Hepatocyte (in vitro differentiated cells): ENCODE results near the gene ARHGAP9.

Experiments
- CTCF ChIP-seq: fragments of 200-600 bp; sonication (generic); IDR thresholded peaks from 2 replicates; pipeline ENCODE4 v1.5.1; 2016; ENCODE audit warnings: antibody characterized with exemption, mild to moderate bottlenecking; ENCODE audit not compliant: poor library complexity
- EZH2 ChIP-seq: fragments of 200-600 bp; sonication (generic); IDR thresholded peaks from 2 replicates; pipeline ENCODE4 v1.6.1; 2016; ENCODE audit warnings: antibody characterized with exemption, mild to moderate bottlenecking, borderline replicate concordance

DNA sequence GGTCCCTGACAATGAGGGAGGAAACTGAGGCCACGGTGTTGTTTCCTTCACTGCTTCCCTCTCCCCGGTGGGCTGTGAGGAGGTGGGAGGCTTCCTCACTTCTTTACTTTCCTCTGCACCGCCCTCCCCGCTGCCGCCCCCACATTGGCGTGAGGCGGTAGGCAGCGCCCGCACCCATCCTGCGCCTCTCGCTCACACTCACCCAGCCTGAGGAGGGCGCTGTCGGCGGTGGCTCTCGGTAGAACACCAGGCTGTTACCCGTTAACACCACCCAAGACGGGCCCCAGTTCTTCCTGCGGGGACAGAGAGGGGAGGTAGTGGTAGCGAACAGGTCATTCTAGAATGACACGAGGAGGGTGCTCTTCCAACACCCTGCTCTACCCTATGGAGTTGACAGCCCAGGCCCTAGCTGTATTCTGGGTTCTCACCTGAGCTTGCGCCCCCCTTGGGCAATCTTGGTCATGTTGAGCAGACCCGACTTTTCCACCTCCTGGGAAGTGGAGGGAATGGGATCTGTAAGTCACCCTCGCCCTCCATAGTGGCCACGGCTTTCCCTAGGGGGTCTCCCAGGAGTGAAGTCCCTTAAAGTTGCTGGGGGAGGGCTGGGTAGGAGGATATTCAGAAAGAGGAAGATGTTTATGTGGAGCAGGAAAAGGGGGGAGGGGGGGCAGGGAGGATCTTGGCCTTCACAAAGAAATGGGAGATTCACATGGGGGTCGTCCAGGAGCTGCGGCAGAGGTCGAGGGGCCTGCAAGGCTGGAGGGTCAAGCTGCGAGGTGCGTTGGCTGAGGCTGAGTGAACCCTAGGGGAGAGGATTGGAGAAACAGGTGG, 3.3 kb downstream of the ARHGAP9 start:
- TF ChIP-seq CTCF (no peak), EZH2 (peak; percentile 76)
